NT2/D1 (cell line): Measurements from ENCODE around the gene PSMD2.

Experiments used
- SUZ12 ChIP-seq: IDR thresholded peaks from 2 replicates; pipeline ENCODE4 v1.6.1; 2011; ENCODE audit not compliant: insufficient read length, insufficient read depth; ENCODE audit errors: extremely low read depth
- YY1 ChIP-seq: IDR thresholded peaks from 2 replicates; pipeline ENCODE4 v1.6.1; 2011; ENCODE audit not compliant: insufficient read length, insufficient read depth
- ZNF274 ChIP-seq: IDR thresholded peaks from 2 replicates; pipeline ENCODE4 v1.6.1; 2011; ENCODE audit warnings: mild to moderate bottlenecking, low read depth, low read length

DNA sequence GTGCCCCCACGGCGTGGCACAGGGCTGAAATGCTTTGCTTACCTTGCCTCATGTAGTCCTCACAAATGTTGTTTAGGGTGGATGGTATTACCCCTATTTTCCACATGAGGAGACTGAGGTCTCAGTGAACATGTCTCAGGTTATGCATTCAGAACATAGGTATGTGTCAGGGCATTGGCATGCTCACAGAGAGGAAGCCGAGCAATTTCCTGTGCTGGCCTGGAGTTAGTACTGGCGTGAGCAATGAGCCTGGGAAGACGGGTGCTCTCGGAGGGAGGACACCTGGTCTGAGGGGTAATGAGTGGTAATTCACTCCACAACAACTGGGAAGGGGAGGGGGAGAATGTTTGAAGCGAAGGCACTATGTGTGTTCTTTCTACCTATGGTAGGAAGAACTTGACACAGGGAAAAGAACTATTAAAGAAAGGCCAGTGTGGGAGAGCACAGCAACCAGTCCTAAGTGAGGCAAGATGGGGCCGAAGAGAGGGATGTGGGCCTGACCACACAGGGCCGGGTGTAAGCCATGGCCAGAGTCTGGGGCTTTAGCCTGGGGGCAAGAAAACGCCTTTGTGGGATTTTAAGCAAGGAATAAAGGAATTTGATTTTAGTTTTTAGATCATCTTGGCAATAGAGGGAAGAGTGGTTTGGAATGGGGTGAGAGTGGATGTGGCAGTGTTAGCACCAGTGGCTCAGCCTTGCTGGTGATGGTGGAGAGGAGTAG, 33.5 kb downstream of the PSMD2 start:
- TF ChIP-seq ZNF274 (no peak), YY1 (no peak), SUZ12 (no peak)
